ENCODE data around the gene LRMDA. TPM values are rescaled to one million over a fixed set of nuclear protein-coding genes. Genes with fewer than 3 reads are reported as not detected.

LRMDA gene
- total RNA-seq, 1 experiment from 2014 or later, result not detected

- Histone ChIP-seq H3K9me3 (ENCODE audit: low read depth, low read length, poor library complexity, severe bottlenecking) (no peaks in the 10 kb centered on the region), H3K4me1 (ENCODE audit: insufficient read depth, low read length, poor library complexity, severe bottlenecking) (no peaks in the 10 kb centered on the region), H3K27ac (ENCODE audit: low read depth, low read length, poor library complexity, severe bottlenecking) (no peak overlapping the region), H3K36me3 (ENCODE audit: insufficient read depth, low read length, poor library complexity, severe bottlenecking) (no peaks in the 10 kb centered on the region), H3K27me3 (replicated peaks; ENCODE audit: insufficient read depth, low read depth, low read length, poor library complexity) (peaks cover 12% of the 10 kb centered on the region), H3K4me3 (ENCODE audit: low read depth, low read length, poor library complexity, severe bottlenecking) (no peak overlapping the region)
- TF ChIP-seq CTCF (conservative IDR thresholded peaks at IDR 0.05; ENCODE audit: low read depth, low read length), result no peak
- no peak for TF ChIP-seq EZH2 (IDR thresholded peaks at IDR 0.05; ENCODE audit: borderline replicate concordance, low read depth, low read length, poor library complexity, severe bottlenecking)
- ChIA-PET CTCF (no interaction called here), POLR2A (ENCODE audit: low non-redundant PET) (no interaction called here)
- no TSS peak for BruUV-seq (replicated peaks)
- DNase-seq (ENCODE audit: low spot score), result no peak
- intact Hi-C loops (cut with micrococcal nuclease; ENCODE audit: unreplicated experiment), result no loop called here
Observed at GRCh38 chr10:75995720-75996119, 564.3 kb downstream of the LRMDA start.

- intact Hi-C loops (cut with micrococcal nuclease; ENCODE audit: unreplicated experiment), result no loop called here
- no peak for TF ChIP-seq EZH2 (IDR thresholded peaks at IDR 0.05; ENCODE audit: borderline replicate concordance, low read depth, low read length, poor library complexity, severe bottlenecking)
- no peak for TF ChIP-seq CTCF (conservative IDR thresholded peaks at IDR 0.05; ENCODE audit: low read depth, low read length)
- H3K36me3 ChIP-seq (ENCODE audit: insufficient read depth, low read length, poor library complexity, severe bottlenecking), result no peaks in the 10 kb centered on the region
- POLR2A ChIA-PET (ENCODE audit: low non-redundant PET), result no interaction called here
- H3K4me1 ChIP-seq (ENCODE audit: insufficient read depth, low read length, poor library complexity, severe bottlenecking), result no peaks in the 10 kb centered on the region
- H3K9me3 ChIP-seq (ENCODE audit: low read depth, low read length, poor library complexity, severe bottlenecking), result no peaks in the 10 kb centered on the region
- H3K27ac ChIP-seq (ENCODE audit: low read depth, low read length, poor library complexity, severe bottlenecking), result no peak overlapping the region
- no peak overlapping the region for H3K4me3 ChIP-seq (ENCODE audit: low read depth, low read length, poor library complexity, severe bottlenecking)
- BruUV-seq (replicated peaks), result no TSS peak
- DNase-seq (ENCODE audit: low spot score), result no peak
- CTCF ChIA-PET, result no interaction called here
- peaks cover 12% of the 10 kb centered on the region for H3K27me3 ChIP-seq (replicated peaks; ENCODE audit: insufficient read depth, low read depth, low read length, poor library complexity)
Observed at GRCh38 chr10:75999001-75999400, 567.6 kb downstream of the LRMDA start.

GRCh38 chr10:75999515-76000209 is 568.2 kb downstream of the LRMDA start:
- no TSS peak for BruUV-seq (replicated peaks)
- POLR2A ChIA-PET (ENCODE audit: low non-redundant PET), result no interaction called here
- H3K36me3 ChIP-seq (ENCODE audit: insufficient read depth, low read length, poor library complexity, severe bottlenecking), result no peaks in the 10 kb centered on the region
- H3K27ac ChIP-seq (ENCODE audit: low read depth, low read length, poor library complexity, severe bottlenecking), result no peak overlapping the region
- H3K4me1 ChIP-seq (ENCODE audit: insufficient read depth, low read length, poor library complexity, severe bottlenecking), result no peaks in the 10 kb centered on the region
- intact Hi-C loops (cut with micrococcal nuclease; ENCODE audit: unreplicated experiment), result no loop called here
- no peak for TF ChIP-seq EZH2 (IDR thresholded peaks at IDR 0.05; ENCODE audit: borderline replicate concordance, low read depth, low read length, poor library complexity, severe bottlenecking)
- TF ChIP-seq CTCF (conservative IDR thresholded peaks at IDR 0.05; ENCODE audit: low read depth, low read length), result no peak
- peaks cover 12% of the 10 kb centered on the region for H3K27me3 ChIP-seq (replicated peaks; ENCODE audit: insufficient read depth, low read depth, low read length, poor library complexity)
- no peak overlapping the region for H3K4me3 ChIP-seq (ENCODE audit: low read depth, low read length, poor library complexity, severe bottlenecking)
- DNase-seq (ENCODE audit: low spot score), result no peak
- H3K9me3 ChIP-seq (ENCODE audit: low read depth, low read length, poor library complexity, severe bottlenecking), result no peaks in the 10 kb centered on the region
- CTCF ChIA-PET, result no interaction called here
